Gastroesophageal sphincter (tissue), 4 donors: ENCODE measurements around the gene L3MBTL4. TPM values are rescaled to one million over a fixed set of nuclear protein-coding genes. Genes with fewer than 3 reads are reported as not detected.
"Not testable (repeated sequence)": the region's sequence is repeated elsewhere in the genome, so short reads cannot be mapped to it uniquely, and the experiment has no call there.

Experiments
- ATAC-seq: fragments of 150-250 bp; one replicate; pipeline ENCODE4 v1.9.1; 2016; ENCODE audit warnings: mild to moderate bottlenecking, moderate library complexity
- H3K27ac ChIP-seq, 4 donors: fragments of 200-600 bp; sonication (generic) in 3 of 4; 1 replicate in 3 of 4; 2 replicates in 1 of 4; pipeline ENCODE4 v1.5.1; 2016 to 2019
- H3K27me3 ChIP-seq: fragments of 200-600 bp; sonication (generic); one replicate; pipeline ENCODE4 v1.5.1; 2019
- H3K36me3 ChIP-seq, 2 donors: fragments of 200-600 bp; sonication (generic); one replicate each; pipeline ENCODE4 v1.5.1; 2019; ENCODE audit warnings: control low read depth in 1 of 2
- H3K4me1 ChIP-seq, 3 donors: fragments of 200-600 bp; sonication (generic); 1 replicate in 2 of 3; 2 replicates in 1 of 3; pipeline ENCODE4 v1.5.1; 2016 to 2019; ENCODE audit warnings: control low read depth in 2 of 3
- H3K4me3 ChIP-seq, 2 donors: fragments of 200-600 bp; sonication (generic); one replicate each; pipeline ENCODE4 v1.5.1; 2019; ENCODE audit warnings: mild to moderate bottlenecking in 1 of 2, moderate library complexity in 1 of 2
- H3K9me3 ChIP-seq, 3 donors: fragments of 200-600 bp; sonication (generic); one replicate each; pipeline ENCODE4 v1.5.1; 2017 to 2019; ENCODE audit warnings: control low read depth in 2 of 3
- CTCF ChIP-seq, 4 experiments: fragments of 200-600 bp in 2 of 4; fragments of 450-650 bp in 2 of 4; sonication (generic) in 1 of 4; IDR thresholded peaks; one replicate each; pipeline ENCODE4 v1.5.1; 2017 to 2019; ENCODE audit warnings: antibody characterized with exemption in 4 of 4, mild to moderate bottlenecking in 2 of 4, moderate library complexity in 2 of 4
- EP300 ChIP-seq: sonication (generic); formaldehyde crosslinking; IDR thresholded peaks from one replicate; pipeline ENCODE4 v1.6.1; 2017; ENCODE audit warnings: antibody characterized with exemption, mild to moderate bottlenecking
- POLR2A ChIP-seq, 2 donors: fragments of 450-650 bp; IDR thresholded peaks; one replicate each; pipeline ENCODE4 v1.6.1; 2017; ENCODE audit warnings: antibody characterized with exemption in 2 of 2, mild to moderate bottlenecking in 2 of 2, moderate library complexity in 1 of 2
- POLR2AphosphoS5 ChIP-seq: sonication (generic); formaldehyde crosslinking; IDR thresholded peaks from one replicate; pipeline ENCODE4 v1.6.1; 2017; ENCODE audit warnings: antibody characterized with exemption
- whole genome bisulfite sequencing, 2 donors: methylation state at CpG; one replicate each; pipeline ENCODE4 v1.1.5; 2018; ENCODE audit warnings: low coverage in 1 of 2; 5-methylcytosine and 5-hydroxymethylcytosine counted together
- total RNA-seq, 4 donors: library from RNA; depleted of rRNA; stranded (reverse); fragments of >200 nt; gene quantifications; one replicate each; pipeline ENCODE4 v1.1.0, GENCODE V29; 2016

The L3MBTL4 gene
- total RNA-seq, 4 donors from 2014 or later = 0.46 to 8.1 (median 4.9) TPM

DNA sequence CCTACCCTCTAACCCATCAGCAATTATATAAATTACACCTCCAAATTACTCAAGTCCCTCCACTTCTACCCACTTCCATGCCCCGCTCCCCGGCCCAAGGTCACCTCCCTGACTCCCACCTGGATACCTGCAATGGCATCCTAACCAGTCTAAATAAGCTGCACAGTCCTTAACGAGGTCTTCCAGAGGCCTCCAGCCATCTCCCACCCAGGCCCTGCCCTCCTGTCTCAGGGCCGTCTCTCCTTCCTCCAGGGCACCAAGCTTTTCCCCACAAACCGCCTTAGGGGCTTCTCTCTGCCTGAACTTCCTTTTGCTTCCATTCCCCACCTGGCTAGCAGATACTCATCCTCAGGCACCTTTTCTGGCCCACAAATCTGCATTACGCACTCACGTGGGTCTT lies 4.8 kb downstream of the L3MBTL4 start:
- no peaks in the 10 kb centered on the region for H3K36me3 ChIP-seq
- H3K27ac ChIP-seq = no peak overlapping the region
- peaks cover 0 to 10% (median 0%) of the 10 kb centered on the region in 3 donors for H3K4me1 ChIP-seq
- H3K9me3 ChIP-seq = no peaks in the 10 kb centered on the region
- H3K27me3 ChIP-seq = peaks cover 11% of the 10 kb centered on the region
- WGBS, 2 donors = 97 to 98% methylated on average over 5 to 7 of the region's 7 CpGs
- ATAC-seq = no peak
- no peak overlapping the region for H3K4me3 ChIP-seq
- TF ChIP-seq EP300 (no peak), POLR2AphosphoS5 (no peak), POLR2A (IDR thresholded peaks at IDR 0.05) (no peak), CTCF (IDR thresholded peaks at IDR 0.05) (no peak)

DNA sequence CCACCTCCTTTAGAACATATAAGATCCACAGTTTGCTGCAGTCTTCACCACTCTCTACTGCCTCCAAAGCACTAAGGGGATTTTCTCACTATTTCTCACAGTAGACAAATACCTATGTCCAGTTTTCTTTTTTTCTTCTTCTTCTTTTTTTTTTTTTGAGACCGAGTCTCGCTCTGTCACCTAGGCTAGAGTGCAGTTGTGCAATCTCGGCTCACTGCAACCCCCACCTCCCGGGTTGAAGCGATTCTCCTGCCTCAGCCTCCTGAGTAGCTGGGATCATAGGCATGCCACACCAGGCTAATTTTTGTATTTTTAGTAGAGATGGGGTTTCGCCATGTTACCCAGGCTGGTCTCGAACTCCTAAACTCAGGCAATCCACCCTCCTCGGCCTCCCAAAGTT lies 6.2 kb downstream of the L3MBTL4 start:
- 60 to 90% methylated on average over 1 to 3 of the region's 8 CpGs for WGBS, 2 donors

GRCh38 chr18:6406910-6407470 lies 7.7 kb downstream of the L3MBTL4 start:
- H3K27me3 ChIP-seq = no peaks in the 10 kb centered on the region
- H3K4me3 ChIP-seq = no peak overlapping the region
- WGBS, 2 donors = 86% methylated on average over 2 to 8 of the region's 8 CpGs
- no peaks in the 10 kb centered on the region for H3K36me3 ChIP-seq
- ATAC-seq = no peak
- H3K4me1 ChIP-seq = no peaks in the 10 kb centered on the region
- TF ChIP-seq POLR2AphosphoS5 (no peak), EP300 (no peak), POLR2A (IDR thresholded peaks at IDR 0.05) (no peak), CTCF (IDR thresholded peaks at IDR 0.05) (no peak)
- H3K9me3 ChIP-seq = no peaks in the 10 kb centered on the region
- H3K27ac ChIP-seq = no peak overlapping the region

More for the DNA sequence above, 6.2 kb downstream of the L3MBTL4 start:
- not testable (repeated sequence) for H3K27ac ChIP-seq, H3K27me3 ChIP-seq, H3K4me1 ChIP-seq, ATAC-seq, H3K36me3 ChIP-seq, H3K9me3 ChIP-seq, H3K4me3 ChIP-seq

DNA sequence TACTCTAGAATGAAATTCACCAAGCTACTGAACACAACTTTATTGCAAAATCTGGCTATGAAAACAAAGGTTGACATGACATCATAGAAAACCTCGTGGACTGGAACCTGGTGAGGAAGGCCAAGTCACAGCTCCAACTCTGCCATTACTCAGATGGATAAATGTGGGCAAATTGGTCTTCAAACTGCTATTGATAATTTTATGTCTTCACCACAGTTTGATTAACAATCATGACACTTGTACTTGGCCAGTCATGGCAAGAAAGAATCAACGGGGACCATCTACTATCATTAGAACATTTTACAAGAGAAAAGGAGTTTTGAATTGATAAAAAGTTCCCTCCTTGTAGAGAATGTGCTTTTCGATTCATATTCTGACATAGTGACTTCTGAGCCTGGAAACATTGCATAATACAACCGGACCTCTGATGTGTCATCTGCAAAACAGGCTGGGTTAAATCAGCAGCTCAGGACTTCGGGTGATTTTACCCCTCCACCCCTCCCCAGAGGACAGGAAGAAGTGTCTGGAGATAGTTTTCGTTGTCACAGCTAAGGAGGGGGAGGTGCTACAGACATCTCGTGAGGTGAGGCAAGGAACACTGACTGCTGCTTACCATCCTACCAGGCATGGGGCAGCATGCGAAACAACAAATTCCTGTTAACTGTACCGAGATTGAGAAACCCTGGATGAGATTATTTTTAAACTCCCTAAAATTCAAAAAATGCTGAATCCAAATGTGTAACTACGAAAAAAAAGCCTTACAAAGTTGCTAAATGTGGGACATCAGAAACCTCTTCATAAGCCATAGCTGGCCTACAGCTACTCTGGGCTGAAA lies 8.4 kb downstream of the L3MBTL4 start:
- H3K36me3 ChIP-seq = no peaks in the 10 kb centered on the region
- ATAC-seq = peak; percentile 58
- no peaks in the 10 kb centered on the region for H3K27me3 ChIP-seq
- TF ChIP-seq EP300 = no peak
- no peak for TF ChIP-seq POLR2AphosphoS5
- TF ChIP-seq POLR2A (IDR thresholded peaks at IDR 0.05) = no peak
- no peak for TF ChIP-seq CTCF (IDR thresholded peaks at IDR 0.05)
- H3K9me3 ChIP-seq = no peaks in the 10 kb centered on the region
- H3K27ac ChIP-seq = no peak overlapping the region
- no peak overlapping the region for H3K4me3 ChIP-seq
- WGBS, 2 donors = 61 to 62% methylated on average over 8 to 9 of the region's 10 CpGs
- no peaks in the 10 kb centered on the region for H3K4me1 ChIP-seq

GRCh38 chr18:6405237-6406074 lies 9.3 kb downstream of the L3MBTL4 start:
- TF ChIP-seq POLR2AphosphoS5 = no peak
- no peak for TF ChIP-seq EP300
- no peak for TF ChIP-seq CTCF (IDR thresholded peaks at IDR 0.05)
- no peak for TF ChIP-seq POLR2A (IDR thresholded peaks at IDR 0.05)
- no peak for ATAC-seq
- 80 to 88% methylated on average over 1 to 6 of the region's 11 CpGs for WGBS, 2 donors
- Histone ChIP-seq H3K9me3 (no peaks in the 10 kb centered on the region), H3K4me1 (no peaks in the 10 kb centered on the region), H3K4me3 (no peak overlapping the region), H3K27me3 (no peaks in the 10 kb centered on the region), H3K27ac (no peak overlapping the region), H3K36me3 (no peaks in the 10 kb centered on the region)
